DND-41 (cell line): Measurements from ENCODE around the gene PIP5KL1.

Experiments
- ATAC-seq: fragments of 200-7000 bp; cut with Tn5 transposase; 3 replicates; pipeline ENCODE4 v1.9.1; 2021; ENCODE audit warnings: low read depth; ENCODE audit not compliant: insufficient read depth
- DNase-seq: peaks from one replicate; pipeline ENCODE4 v3.0.0-alpha.2; 2020
- H2AFZ ChIP-seq: 2 replicates; pipeline ENCODE4 v1.6.0; 2012; ENCODE audit warnings: low read depth, low read length
- H3K27ac ChIP-seq: 2 replicates; pipeline ENCODE4 v1.5.1; 2012; ENCODE audit warnings: low read length, inconsistent platforms
- H3K27me3 ChIP-seq: fragments of 200-600 bp; sonication (generic); 2 replicates; pipeline ENCODE4 v1.6.0; 2012; ENCODE audit warnings: low read length, mild to moderate bottlenecking, inconsistent platforms; ENCODE audit not compliant: insufficient read depth, poor library complexity
- H3K36me3 ChIP-seq: 2 replicates; pipeline ENCODE4 v1.5.1; 2012; ENCODE audit warnings: low read length, inconsistent platforms; ENCODE audit not compliant: insufficient read depth
- H3K4me1 ChIP-seq: 2 replicates; pipeline ENCODE4 v1.5.1; 2012; ENCODE audit warnings: mild to moderate bottlenecking, low read length; ENCODE audit not compliant: insufficient read depth
- H3K4me2 ChIP-seq: 2 replicates; pipeline ENCODE4 v1.6.0; 2012; ENCODE audit warnings: mild to moderate bottlenecking, moderate library complexity, low read length, inconsistent platforms; ENCODE audit not compliant: insufficient read depth
- H3K4me3 ChIP-seq, 2 experiments: fragments of 200-600 bp in 1 of 2; shearing (Covaris generic) in 1 of 2; 2 replicates each; pipeline ENCODE4 v1.5.1; 2012 to 2016; ENCODE audit warnings: inconsistent platforms in 2 of 2, low read length in 2 of 2, mild to moderate bottlenecking in 2 of 2, low read depth in 1 of 2, moderate library complexity in 1 of 2
- H3K79me2 ChIP-seq: 2 replicates; pipeline ENCODE4 v1.6.0; 2012; ENCODE audit warnings: low read length, inconsistent platforms; ENCODE audit not compliant: insufficient read depth
- H3K9ac ChIP-seq: 2 replicates; pipeline ENCODE4 v1.6.0; 2012; ENCODE audit warnings: low read depth, mild to moderate bottlenecking, inconsistent platforms, low read length, moderate library complexity
- H3K9me3 ChIP-seq: 2 replicates; pipeline ENCODE4 v1.5.1; 2012; ENCODE audit warnings: low read length, moderate library complexity, mild to moderate bottlenecking, inconsistent platforms; ENCODE audit not compliant: insufficient read depth, severe bottlenecking
- H4K20me1 ChIP-seq: 2 replicates; pipeline ENCODE4 v1.6.0; 2012; ENCODE audit warnings: low read length; ENCODE audit not compliant: insufficient read depth
- CTCF ChIP-seq: IDR thresholded peaks from 2 replicates; pipeline ENCODE4 v1.5.1; 2012; ENCODE audit warnings: borderline replicate concordance, low read length, moderate library complexity, mild to moderate bottlenecking; ENCODE audit not compliant: poor library complexity, severe bottlenecking; ENCODE audit errors: extremely low read depth
- EZH2 ChIP-seq: IDR thresholded peaks from 3 replicates; pipeline ENCODE4 v1.6.1; 2012; ENCODE audit warnings: borderline replicate concordance, low read depth, mild to moderate bottlenecking, moderate library complexity, low read length, inconsistent platforms; ENCODE audit not compliant: severe bottlenecking

PIP5KL1 gene

DNA sequence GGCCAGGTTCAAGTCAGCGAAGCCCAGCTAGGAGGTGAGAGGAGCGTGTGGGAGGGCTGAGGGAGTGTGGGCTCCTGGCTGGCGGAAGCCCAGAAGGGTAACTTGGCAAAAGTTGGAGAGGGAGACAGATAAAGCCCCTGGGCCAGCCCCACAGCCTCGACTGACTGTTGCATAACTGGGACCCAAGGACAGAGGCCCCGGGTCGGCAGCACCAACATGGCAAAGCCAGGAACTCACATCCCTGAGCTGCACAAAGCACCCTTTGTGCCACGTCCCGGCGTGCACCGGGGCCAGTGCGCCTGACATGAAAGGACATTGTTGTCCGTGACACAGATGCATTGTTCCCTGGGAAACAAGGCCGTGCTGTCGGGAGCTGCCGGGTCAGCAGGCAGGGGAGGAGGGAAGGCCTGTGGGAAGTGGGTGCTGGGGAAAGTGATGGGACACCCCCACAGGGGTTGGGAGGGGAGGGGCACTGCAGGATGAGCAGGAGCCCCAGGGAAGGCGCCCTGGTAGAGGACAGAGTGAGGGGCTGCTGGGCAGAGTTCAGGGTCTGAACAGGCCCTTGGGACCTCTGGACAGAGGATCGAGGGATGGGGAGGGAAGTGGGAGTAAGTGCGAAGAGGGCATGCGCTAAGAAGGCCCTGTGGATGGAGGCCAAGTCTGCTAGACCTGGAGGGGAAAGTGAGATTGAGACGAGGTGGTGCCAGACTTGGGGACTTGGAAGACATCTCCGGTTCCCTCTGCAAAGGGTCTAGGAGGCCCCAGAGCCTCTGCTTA, 20.1 kb upstream of the PIP5KL1 start:
- H3K9ac ChIP-seq = no peak overlapping the region
- DNase-seq (no peak), ATAC-seq (no peak)
- H3K27me3 ChIP-seq = no peaks in the 10 kb centered on the region
- no peak overlapping the region for H3K4me2 ChIP-seq
- H3K4me1 ChIP-seq = no peaks in the 10 kb centered on the region
- H3K4me3 ChIP-seq = no peak overlapping the region
- H3K9me3 ChIP-seq = no peaks in the 10 kb centered on the region
- H4K20me1 ChIP-seq = peaks cover 11% of the 10 kb centered on the region; the same call in 1 of the 2 replicates
- H3K36me3 ChIP-seq = no peaks in the 10 kb centered on the region
- no peaks in the 10 kb centered on the region for H3K79me2 ChIP-seq
- no peak overlapping the region for H3K27ac ChIP-seq
- no peak overlapping the region for H2AFZ ChIP-seq
- TF ChIP-seq EZH2 (no peak), CTCF (no peak)

DNA sequence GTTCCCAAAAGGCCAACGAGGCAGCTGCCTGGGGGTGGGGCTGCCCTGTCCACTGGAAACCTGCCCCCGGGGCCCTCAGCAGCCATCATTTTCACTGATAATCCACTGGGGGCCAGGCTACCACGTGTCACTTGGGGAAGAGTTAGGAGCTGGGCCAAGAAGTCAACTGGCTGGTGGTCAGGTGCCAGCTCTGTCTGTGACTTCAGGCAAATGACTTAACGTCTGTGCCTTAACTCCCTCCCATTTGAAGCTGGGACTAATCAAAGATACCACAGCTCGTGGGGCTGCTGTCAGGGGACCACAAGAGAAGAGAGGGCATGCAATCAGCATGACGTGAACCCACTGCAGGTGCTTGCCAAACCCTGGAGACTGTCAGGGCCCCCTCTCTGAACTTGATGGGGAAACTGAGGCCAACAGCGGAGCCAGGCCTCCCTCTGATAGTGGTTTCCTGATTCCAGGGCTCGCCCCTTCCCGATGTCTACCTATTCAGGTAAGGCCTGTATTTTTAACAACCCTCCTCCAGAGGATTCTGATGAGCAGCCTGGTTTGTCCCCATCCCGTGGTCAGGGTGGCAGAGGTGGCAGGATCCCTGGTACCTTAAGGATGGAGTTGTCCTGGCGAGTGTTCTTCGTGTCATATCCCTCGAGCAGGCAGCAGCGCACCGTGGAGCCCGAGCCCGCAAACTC, 19.4 kb upstream of the PIP5KL1 start:
- Histone ChIP-seq H3K36me3 (0 out of 2 replicates have a peak, but pooled peaks cover under 1% of the 10 kb centered on the region), H3K27me3 (no peaks in the 10 kb centered on the region), H3K79me2 (no peaks in the 10 kb centered on the region), H3K9me3 (no peaks in the 10 kb centered on the region), H4K20me1 (peaks cover 7% of the 10 kb centered on the region; the same call in 1 of the 2 replicates), H3K4me3 (no peak overlapping the region), H3K27ac (no peak overlapping the region), H3K9ac (no peak overlapping the region), H3K4me2 (no peak overlapping the region), H2AFZ (no peak overlapping the region), H3K4me1 (no peaks in the 10 kb centered on the region)
- DNase-seq = no peak
- no peak for ATAC-seq
- TF ChIP-seq CTCF (no peak), EZH2 (no peak)

GRCh38 chr9:127947841-127948710, 17.5 kb upstream of the PIP5KL1 start:
- H3K36me3 ChIP-seq = peaks cover 13% of the 10 kb centered on the region; the same call in 1 of the 2 replicates
- no peak overlapping the region for H2AFZ ChIP-seq

More at GRCh38 chr9:127947841-127948710, 17.5 kb upstream of the PIP5KL1 start:
- Histone ChIP-seq H3K9ac (no peak overlapping the region), H3K27ac (no peak overlapping the region), H3K4me1 (peaks cover 6% of the 10 kb centered on the region; the same call in 1 of the 2 replicates), H3K4me2 (no peak overlapping the region), H3K4me3 (no peak overlapping the region), H4K20me1 (peaks cover 5% of the 10 kb centered on the region; the same call in 1 of the 2 replicates), H3K9me3 (no peaks in the 10 kb centered on the region), H3K79me2 (no peaks in the 10 kb centered on the region), H3K27me3 (no peaks in the 10 kb centered on the region)
- ATAC-seq = no peak
- no peak for DNase-seq
- TF ChIP-seq CTCF (no peak), EZH2 (no peak)
